ENCODE results near the gene CUTA. TPM values are rescaled to one million over a fixed set of nuclear protein-coding genes. Genes with fewer than 3 reads are reported as not detected.
A peak's percentile ranks its signal among the peaks of the same experiment; 100 is the strongest.

CUTA gene
- total and polyA plus RNA-seq, 2 of the 13 experiments (the other 11 are each of a cell fraction or from before 2014, with no cell fraction given): 170 to 180 TPM

DNA sequence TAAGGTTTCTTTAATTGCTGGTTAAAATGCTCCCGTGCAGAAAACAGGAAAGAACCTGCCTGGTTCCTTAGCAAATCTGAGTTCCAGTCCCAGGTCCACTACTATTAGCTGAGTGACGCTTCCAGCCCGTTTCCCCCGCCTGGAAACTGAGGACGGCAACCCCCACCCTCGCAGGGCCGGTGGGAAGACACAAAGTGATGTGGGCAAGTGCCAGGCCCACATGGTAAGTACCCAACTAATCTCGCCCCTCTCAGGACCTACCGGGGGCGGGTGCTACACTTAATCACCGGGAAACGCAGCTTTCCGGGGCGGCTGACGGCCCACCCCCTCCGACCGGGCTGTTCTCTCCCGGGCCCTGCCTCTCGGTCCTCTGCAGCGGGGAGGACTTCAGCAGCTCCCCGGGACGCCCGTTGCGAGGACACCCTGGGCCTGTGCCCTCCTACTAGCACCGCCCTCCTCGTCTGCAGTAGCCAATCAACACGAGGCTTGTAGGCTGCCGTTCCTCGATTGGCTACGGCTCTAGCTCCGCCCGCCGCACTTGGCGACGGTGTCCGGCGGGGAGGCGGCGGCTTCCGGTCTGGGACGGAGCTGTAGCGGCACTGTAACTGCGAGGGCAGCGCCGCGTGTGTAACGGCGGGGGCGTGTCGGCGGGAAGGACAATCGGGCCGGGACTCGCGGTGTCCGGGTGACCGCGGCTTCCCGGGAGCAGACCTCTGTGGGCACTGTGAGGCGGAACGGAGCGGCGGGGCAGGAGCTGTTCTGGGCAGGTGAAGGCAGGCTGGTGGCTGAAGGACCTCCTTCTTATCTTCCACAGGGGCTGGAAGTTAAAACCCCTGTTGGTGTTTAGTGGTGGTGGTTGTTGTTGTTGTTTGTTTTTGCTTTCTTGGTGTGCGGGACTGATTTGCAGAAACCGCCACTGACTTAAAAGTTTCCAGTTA, 36.4 kb upstream of the CUTA start, which contains the start of gene ZBTB9 (continued):
- TF ChIP-seq, protein P1, sequence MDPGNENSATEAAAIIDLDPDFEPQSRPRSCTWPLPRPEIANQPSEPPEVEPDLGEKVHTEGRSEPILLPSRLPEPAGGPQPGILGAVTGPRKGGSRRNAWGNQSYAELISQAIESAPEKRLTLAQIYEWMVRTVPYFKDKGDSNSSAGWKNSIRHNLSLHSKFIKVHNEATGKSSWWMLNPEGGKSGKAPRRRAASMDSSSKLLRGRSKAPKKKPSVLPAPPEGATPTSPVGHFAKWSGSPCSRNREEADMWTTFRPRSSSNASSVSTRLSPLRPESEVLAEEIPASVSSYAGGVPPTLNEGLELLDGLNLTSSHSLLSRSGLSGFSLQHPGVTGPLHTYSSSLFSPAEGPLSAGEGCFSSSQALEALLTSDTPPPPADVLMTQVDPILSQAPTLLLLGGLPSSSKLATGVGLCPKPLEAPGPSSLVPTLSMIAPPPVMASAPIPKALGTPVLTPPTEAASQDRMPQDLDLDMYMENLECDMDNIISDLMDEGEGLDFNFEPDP (CRISPR knock-in tag; conservative IDR thresholded peaks at IDR 0.05): no peak
- TF ChIP-seq, protein P2, sequence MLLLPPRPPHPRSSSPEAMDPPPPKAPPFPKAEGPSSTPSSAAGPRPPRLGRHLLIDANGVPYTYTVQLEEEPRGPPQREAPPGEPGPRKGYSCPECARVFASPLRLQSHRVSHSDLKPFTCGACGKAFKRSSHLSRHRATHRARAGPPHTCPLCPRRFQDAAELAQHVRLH (CRISPR knock-in tag; IDR thresholded peaks at IDR 0.05; ENCODE audit: borderline replicate concordance, low read depth): peak; percentile 78; the same call in 1 of the 2 replicates
- TF ChIP-seq GFI1 (CRISPR knock-in tag; IDR thresholded peaks at IDR 0.05; ENCODE audit: borderline replicate concordance) (peak; percentile 75; the same call in 1 of the 2 replicates), CCDC6 (CRISPR knock-in tag; IDR thresholded peaks at IDR 0.05) (0 out of 2 replicates have a peak, but pooled peaks have one; percentile 90), SP5 (CRISPR knock-in tag; IDR thresholded peaks at IDR 0.05; ENCODE audit: borderline replicate concordance, low read depth) (peak; percentile 83), ZNF790 (CRISPR knock-in tag; IDR thresholded peaks at IDR 0.05; ENCODE audit: borderline replicate concordance) (peak; percentile 75; the same call in 1 of the 2 replicates), ZFP41 (CRISPR knock-in tag; IDR thresholded peaks at IDR 0.05; ENCODE audit: borderline replicate concordance) (peak; percentile 42; the same call in 1 of the 2 replicates), NR2C2 (CRISPR knock-in tag; IDR thresholded peaks at IDR 0.05; ENCODE audit: borderline replicate concordance) (peak; percentile 82), HMGA1 (CRISPR knock-in tag; conservative IDR thresholded peaks at IDR 0.05) (no peak), ATM (IDR thresholded peaks at IDR 0.05; ENCODE audit: borderline replicate concordance) (no peak), ZSCAN29 (CRISPR knock-in tag; conservative IDR thresholded peaks at IDR 0.05) (peak; percentile 75; the same call in 1 of the 2 replicates), BCL6 (CRISPR knock-in tag; IDR thresholded peaks at IDR 0.05) (peak; percentile 47), ZSCAN9 (CRISPR knock-in tag; IDR thresholded peaks at IDR 0.05; ENCODE audit: borderline replicate concordance) (peak; percentile 96)
- TF ChIP-seq, protein P3, sequence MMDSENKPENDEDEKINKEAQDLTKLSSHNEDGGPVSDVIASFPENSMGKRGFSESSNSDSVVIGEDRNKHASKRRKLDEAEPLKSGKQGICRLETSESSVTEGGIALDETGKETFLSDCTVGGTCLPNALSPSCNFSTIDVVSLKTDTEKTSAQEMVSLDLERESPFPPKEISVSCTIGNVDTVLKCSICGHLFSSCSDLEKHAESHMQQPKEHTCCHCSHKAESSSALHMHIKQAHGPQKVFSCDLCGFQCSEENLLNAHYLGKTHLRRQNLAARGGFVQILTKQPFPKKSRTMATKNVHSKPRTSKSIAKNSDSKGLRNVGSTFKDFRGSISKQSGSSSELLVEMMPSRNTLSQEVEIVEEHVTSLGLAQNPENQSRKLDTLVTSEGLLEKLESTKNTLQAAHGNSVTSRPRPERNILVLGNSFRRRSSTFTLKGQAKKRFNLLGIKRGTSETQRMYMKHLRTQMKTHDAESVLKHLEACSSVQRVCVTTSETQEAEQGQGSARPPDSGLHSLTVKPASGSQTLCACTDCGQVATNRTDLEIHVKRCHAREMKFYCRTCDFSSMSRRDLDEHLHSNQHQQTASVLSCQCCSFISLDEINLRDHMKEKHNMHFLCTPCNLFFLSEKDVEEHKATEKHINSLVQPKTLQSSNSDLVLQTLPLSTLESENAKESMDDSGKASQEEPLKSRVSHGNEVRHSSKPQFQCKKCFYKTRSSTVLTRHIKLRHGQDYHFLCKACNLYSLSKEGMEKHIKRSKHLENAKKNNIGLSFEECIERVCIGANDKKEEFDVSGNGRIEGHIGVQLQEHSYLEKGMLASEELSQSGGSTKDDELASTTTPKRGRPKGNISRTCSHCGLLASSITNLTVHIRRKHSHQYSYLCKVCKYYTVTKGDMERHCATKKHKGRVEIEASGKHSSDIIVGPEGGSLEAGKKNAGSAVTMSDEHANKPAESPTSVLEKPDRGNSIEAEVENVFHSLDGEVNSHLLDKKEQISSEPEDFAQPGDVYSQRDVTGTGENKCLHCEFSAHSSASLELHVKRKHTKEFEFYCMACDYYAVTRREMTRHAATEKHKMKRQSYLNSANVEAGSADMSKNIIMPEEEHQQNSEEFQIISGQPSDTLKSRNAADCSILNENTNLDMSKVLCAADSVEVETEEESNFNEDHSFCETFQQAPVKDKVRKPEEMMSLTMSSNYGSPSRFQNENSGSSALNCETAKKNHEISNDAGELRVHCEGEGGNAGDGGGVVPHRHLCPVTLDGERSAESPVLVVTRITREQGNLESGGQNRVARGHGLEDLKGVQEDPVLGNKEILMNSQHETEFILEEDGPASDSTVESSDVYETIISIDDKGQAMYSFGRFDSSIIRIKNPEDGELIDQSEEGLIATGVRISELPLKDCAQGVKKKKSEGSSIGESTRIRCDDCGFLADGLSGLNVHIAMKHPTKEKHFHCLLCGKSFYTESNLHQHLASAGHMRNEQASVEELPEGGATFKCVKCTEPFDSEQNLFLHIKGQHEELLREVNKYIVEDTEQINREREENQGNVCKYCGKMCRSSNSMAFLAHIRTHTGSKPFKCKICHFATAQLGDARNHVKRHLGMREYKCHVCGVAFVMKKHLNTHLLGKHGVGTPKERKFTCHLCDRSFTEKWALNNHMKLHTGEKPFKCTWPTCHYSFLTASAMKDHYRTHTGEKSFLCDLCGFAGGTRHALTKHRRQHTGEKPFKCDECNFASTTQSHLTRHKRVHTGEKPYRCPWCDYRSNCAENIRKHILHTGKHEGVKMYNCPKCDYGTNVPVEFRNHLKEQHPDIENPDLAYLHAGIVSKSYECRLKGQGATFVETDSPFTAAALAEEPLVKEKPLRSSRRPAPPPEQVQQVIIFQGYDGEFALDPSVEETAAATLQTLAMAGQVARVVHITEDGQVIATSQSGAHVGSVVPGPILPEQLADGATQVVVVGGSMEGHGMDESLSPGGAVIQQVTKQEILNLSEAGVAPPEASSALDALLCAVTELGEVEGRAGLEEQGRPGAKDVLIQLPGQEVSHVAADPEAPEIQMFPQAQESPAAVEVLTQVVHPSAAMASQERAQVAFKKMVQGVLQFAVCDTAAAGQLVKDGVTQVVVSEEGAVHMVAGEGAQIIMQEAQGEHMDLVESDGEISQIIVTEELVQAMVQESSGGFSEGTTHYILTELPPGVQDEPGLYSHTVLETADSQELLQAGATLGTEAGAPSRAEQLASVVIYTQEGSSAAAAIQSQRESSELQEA (CRISPR knock-in tag; IDR thresholded peaks at IDR 0.05; ENCODE audit: not compliant biosample characterization): peak; percentile 93
- TF ChIP-seq, protein P4, sequence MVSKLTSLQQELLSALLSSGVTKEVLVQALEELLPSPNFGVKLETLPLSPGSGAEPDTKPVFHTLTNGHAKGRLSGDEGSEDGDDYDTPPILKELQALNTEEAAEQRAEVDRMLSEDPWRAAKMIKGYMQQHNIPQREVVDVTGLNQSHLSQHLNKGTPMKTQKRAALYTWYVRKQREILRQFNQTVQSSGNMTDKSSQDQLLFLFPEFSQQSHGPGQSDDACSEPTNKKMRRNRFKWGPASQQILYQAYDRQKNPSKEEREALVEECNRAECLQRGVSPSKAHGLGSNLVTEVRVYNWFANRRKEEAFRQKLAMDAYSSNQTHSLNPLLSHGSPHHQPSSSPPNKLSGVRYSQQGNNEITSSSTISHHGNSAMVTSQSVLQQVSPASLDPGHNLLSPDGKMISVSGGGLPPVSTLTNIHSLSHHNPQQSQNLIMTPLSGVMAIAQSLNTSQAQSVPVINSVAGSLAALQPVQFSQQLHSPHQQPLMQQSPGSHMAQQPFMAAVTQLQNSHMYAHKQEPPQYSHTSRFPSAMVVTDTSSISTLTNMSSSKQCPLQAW (CRISPR knock-in tag; IDR thresholded peaks at IDR 0.05): peak; percentile 97

Data from HepG2 (cell line).